Testis (tissue), 2 donors: ENCODE results near the gene DACH1.

Experiments used
- CTCF ChIP-seq, 3 experiments: fragments of 450-650 bp in 2 of 3; fragments of 200-600 bp in 1 of 3; sonication (generic) in 1 of 3; IDR thresholded peaks; one replicate each; pipeline ENCODE4 v1.5.1; 2016 to 2019; ENCODE audit warnings: antibody characterized with exemption in 3 of 3, mild to moderate bottlenecking in 2 of 3, moderate library complexity in 1 of 3
- POLR2A ChIP-seq: fragments of 450-650 bp; IDR thresholded peaks from one replicate; pipeline ENCODE4 v1.6.1; 2017; ENCODE audit warnings: antibody characterized with exemption, mild to moderate bottlenecking, moderate library complexity

- TF ChIP-seq CTCF (IDR thresholded peaks at IDR 0.05), result no peak
- TF ChIP-seq POLR2A, result no peak
Observed at GRCh38 chr13:71786875-71787274, 80.1 kb downstream of the DACH1 start.
